ENCODE results near the gene TGM4.

Gene TGM4

DNA sequence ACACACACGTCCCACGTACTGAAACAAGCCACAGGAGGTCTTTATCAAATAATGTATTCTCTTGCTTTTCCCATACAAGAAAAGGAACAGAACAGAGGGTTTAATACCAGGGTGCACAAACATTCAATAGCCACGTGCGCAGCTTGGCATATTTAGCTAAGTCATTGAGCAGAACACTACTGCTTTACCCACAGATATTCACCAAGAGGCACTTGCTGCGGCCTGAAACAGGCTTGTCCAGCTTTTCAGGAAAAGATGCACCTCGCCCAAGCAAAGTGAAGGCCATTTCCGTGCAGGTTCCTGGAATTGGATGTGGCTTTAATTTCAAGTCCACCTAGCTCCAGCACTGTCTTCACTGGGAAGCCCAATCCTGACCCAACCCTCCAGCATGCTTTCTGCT, 84.0 kb downstream of the TGM4 start:
- DNase-seq, result no peak

- no peak for DNase-seq
These were observed 86.1 kb downstream of the TGM4 start for GRCh38 chr3:44960387-44961026.

GRCh38 chr3:44961888-44962287, 87.5 kb downstream of the TGM4 start:
- DNase-seq, result no peak

- DNase-seq, result no peak
These were observed 88.4 kb downstream of the TGM4 start for GRCh38 chr3:44962621-44963393.

DNA sequence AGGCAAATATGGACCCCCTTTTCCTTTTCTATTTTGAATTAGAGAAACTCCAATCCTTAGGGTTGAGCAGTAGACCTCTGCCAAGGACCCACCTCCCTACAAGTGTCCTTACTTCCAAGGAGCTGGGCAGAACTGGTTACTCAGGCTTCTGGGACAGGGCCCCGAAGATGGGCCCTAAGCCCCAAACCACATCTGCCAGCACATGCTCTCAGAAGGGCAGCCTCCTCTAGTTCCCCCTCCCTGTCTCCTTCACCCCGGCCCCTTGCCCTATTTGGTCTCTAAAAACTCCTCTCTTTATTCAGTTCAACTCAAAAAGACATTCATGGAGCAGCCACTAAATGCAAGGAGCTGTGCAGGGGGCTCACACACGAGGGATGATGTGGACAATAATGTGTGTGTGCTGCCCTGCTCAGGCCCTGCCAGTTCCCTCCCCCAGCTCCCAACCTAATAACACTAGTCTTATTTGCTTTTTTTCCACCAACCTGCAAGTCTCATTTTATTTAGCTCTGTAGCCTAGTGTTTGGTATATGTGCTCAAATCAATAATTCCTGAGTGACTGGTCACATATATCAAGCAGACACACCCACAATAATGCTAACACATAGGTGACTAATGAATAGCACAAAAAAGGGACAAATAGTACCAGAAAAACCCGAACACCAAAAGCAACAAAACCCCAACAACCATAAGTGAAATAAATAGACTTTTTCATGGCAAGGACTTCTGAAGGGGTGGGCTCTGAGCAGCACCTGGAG, 89.3 kb downstream of the TGM4 start:
- DNase-seq, result no peak
